PFSK-1 (cell line): ENCODE results near the gene CDK19.

Experiments used
- FOXP2 ChIP-seq: optimal IDR thresholded peaks from 2 replicates; pipeline ENCODE3; 2011; ENCODE audit warnings: borderline replicate concordance, control low read depth, inconsistent platforms; ENCODE audit not compliant: insufficient read depth; ENCODE audit errors: extremely low read length, extremely low read depth
- POLR2AphosphoS5 ChIP-seq: IDR thresholded peaks from 2 replicates; pipeline ENCODE4 v1.6.1; 2012; ENCODE audit warnings: low read depth, mild to moderate bottlenecking, control low read depth, low read length, moderate library complexity
- TAF1 ChIP-seq: IDR thresholded peaks from 2 replicates; pipeline ENCODE4 v1.6.1; 2012; ENCODE audit warnings: low read length, control low read depth, borderline replicate concordance; ENCODE audit not compliant: insufficient read depth

GRCh38 chr6:110654096-110654820, 161.0 kb downstream of the CDK19 start:
- TF ChIP-seq POLR2AphosphoS5 (no peak), FOXP2 (no peak), TAF1 (no peak)
